Lung (tissue), 10 donors: Measurements from ENCODE around the gene IGSF3. TPM values are rescaled to one million over a fixed set of nuclear protein-coding genes. Genes with fewer than 3 reads are reported as not detected.
A peak's percentile ranks its signal among the peaks of the same experiment; 100 is the strongest.
"Not testable (repeated sequence)": the region's sequence is repeated elsewhere in the genome, so short reads cannot be mapped to it uniquely, and the experiment has no call there.

Experiments
- ATAC-seq: fragments of 200-7000 bp; cut with Tn5 transposase; one replicate; pipeline ENCODE4 v1.9.1; 2020; ENCODE audit warnings: moderate number of reproducible peaks; ENCODE audit not compliant: insufficient read depth, low FRiP score
- DNase-seq, 3 donors: peaks; one replicate each; pipeline ENCODE4 v3.0.0-alpha.2; 2013 to 2017
- H3K27ac ChIP-seq, 2 donors: one replicate each; pipeline ENCODE4 v1.5.1; 2013; ENCODE audit warnings: mild to moderate bottlenecking in 2 of 2, moderate library complexity in 2 of 2, control low read depth in 1 of 2, inconsistent platforms in 1 of 2, low read depth in 1 of 2, low read length in 1 of 2
- H3K27me3 ChIP-seq, 3 donors: one replicate each; pipeline ENCODE4 v1.5.1; 2013; ENCODE audit warnings: low read length in 2 of 3; ENCODE audit not compliant: control insufficient read depth in 3 of 3, insufficient read depth in 3 of 3
- H3K36me3 ChIP-seq, 4 donors: one replicate each; pipeline ENCODE4 v1.5.1; 2013; ENCODE audit warnings: low read length in 4 of 4, mild to moderate bottlenecking in 1 of 4, moderate library complexity in 1 of 4; ENCODE audit not compliant: control insufficient read depth in 4 of 4, insufficient read depth in 4 of 4
- H3K4me1 ChIP-seq, 5 donors: one replicate each; pipeline ENCODE4 v1.5.1; 2013; ENCODE audit warnings: low read length in 5 of 5, mild to moderate bottlenecking in 2 of 5, moderate library complexity in 1 of 5; ENCODE audit not compliant: control insufficient read depth in 5 of 5, insufficient read depth in 5 of 5
- H3K4me3 ChIP-seq: one replicate; pipeline ENCODE4 v1.5.1; 2013; ENCODE audit warnings: mild to moderate bottlenecking, control low read depth, moderate library complexity
- H3K9ac ChIP-seq, 2 donors: one replicate each; pipeline ENCODE4 v1.5.1; 2013; ENCODE audit warnings: low read length in 2 of 2, control low read depth in 1 of 2; ENCODE audit not compliant: insufficient read depth in 1 of 2
- H3K9me3 ChIP-seq, 4 donors: one replicate each; pipeline ENCODE4 v1.5.1; 2013; ENCODE audit warnings: low read length in 3 of 4, mild to moderate bottlenecking in 1 of 4, moderate library complexity in 1 of 4; ENCODE audit not compliant: control insufficient read depth in 4 of 4, insufficient read depth in 3 of 4
- WGBS, 2 donors: extraction: QIAGEN DNeasy Blood & Tissue Kit; methylation state at CpG; one replicate each; pipeline ENCODE4 v1.1.7; 2013; 5-methylcytosine and 5-hydroxymethylcytosine counted together
- polyA plus RNA-seq, 2 donors: library from polyadenylated mRNA; stranded (reverse); fragments of 200-250 nt; gene quantifications; one replicate each; pipeline ENCODE4 v1.2.1, GENCODE V29; 2013
- total RNA-seq, 2 donors: library from RNA; depleted of rRNA in 1 of 2; stranded (reverse); fragments of >200 nt in 1 of 2; gene quantifications; one replicate each; pipeline ENCODE4 v1.2.1, GENCODE V29; 2014 to 2021
- donor health status: Bipolar disorder and iron deficiency.
- donor health status: healthy.
- donor health status: DM: yes; HTN: yes; CAD: no.

The IGSF3 gene
- total and polyA plus RNA-seq, 4 donors = 6.3 to 48.5 (median 13.3) TPM

DNA sequence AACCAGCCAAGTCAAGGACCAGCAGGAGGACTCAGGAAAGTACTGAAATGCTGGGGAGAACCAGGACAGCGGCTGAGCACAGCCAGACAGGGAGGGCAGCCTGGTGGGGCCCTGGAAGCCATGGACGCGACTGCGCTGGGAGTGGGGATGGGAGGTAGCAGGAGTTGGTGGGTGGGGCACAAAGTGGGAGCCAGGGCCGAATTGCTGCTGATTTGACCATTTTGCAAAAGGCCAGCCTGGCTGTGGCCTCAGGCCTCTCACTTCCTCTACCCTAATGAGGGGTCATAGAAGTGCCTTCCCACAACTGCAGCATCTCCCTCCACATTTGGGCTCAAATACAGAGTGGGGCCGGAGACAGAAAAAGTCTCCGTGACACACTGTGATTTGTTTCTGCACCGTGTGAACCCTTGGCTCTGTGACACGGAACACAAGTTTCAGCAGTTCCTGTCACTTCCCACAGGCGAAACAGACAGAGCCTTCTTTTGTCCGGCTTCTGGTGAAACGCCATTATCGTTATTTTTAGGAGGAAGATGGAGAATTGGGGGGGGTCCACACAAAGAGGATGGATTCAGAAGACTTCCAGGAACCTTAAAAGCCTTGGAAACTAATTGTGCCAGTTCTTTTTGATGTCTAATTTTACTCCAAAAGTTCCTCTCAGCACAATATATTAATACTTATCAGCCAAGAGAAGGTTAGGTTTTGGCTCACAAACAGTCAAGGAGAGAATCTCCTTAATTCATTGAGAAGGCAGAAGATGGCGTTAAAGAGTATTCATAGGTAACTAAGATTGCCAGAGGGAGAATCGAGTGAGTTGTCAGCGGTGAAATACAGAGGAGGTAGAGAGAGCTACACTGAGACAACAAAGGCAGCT lies 21.5 kb downstream of the IGSF3 start:
- not testable (repeated sequence) for H3K36me3 ChIP-seq, H3K4me3 ChIP-seq, ATAC-seq, H3K27me3 ChIP-seq, H3K9me3 ChIP-seq, H3K9ac ChIP-seq, H3K4me1 ChIP-seq, H3K27ac ChIP-seq
- WGBS, 2 donors = 68 to 72% methylated on average over 16 of the region's 16 CpGs
- peak in 1 of 3 donors; percentile 38 for DNase-seq

DNA sequence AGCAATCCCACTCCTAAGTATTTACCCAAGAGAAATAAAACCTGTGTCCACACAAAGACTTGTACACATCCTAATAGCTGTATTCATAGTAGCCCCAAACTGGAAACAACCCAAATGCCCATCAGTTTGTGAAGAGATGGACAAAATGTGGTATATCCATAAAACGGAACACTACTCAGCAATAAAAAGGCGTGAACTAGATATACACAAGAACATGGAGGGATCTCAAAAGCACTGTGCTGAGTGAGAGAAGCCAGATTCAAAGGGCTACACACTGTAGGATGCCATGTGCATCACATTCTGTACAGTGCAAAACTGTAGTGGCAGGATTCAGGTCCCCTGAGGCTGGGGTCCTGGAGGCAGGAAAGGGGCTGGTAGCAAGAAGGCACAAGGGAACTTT lies 22.5 kb downstream of the IGSF3 start:
- not testable (repeated sequence) for H3K27ac ChIP-seq, DNase-seq, ATAC-seq, H3K9me3 ChIP-seq, H3K27me3 ChIP-seq, H3K4me3 ChIP-seq, H3K4me1 ChIP-seq, H3K9ac ChIP-seq, H3K36me3 ChIP-seq
- WGBS, 2 donors = 93 to 97% methylated on average over 2 of the region's 2 CpGs

DNA sequence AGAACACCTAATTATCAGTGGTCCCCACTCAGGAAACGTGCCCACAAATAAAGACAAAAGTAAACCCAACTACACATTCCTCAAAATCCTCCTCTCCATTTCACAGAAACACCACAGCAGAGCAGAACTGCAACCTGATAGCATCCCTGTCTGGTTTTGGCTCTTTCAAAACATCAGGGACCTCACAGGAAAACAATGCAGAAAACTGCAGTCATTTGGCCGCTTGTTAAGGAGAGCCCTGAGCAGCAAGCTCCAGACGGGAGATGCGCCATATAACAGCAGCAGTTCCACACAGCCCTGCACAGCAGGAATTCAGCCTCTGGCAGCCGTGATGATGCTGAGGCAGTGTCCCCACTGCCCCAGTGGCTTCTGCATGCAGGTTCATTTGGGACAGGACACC lies 23.4 kb downstream of the IGSF3 start:
- not testable (repeated sequence) for H3K4me3 ChIP-seq, ATAC-seq, H3K9ac ChIP-seq, H3K36me3 ChIP-seq, DNase-seq, H3K27me3 ChIP-seq, H3K4me1 ChIP-seq, H3K27ac ChIP-seq, H3K9me3 ChIP-seq
- WGBS, 2 donors = 82 to 87% methylated on average over 5 of the region's 5 CpGs

DNA sequence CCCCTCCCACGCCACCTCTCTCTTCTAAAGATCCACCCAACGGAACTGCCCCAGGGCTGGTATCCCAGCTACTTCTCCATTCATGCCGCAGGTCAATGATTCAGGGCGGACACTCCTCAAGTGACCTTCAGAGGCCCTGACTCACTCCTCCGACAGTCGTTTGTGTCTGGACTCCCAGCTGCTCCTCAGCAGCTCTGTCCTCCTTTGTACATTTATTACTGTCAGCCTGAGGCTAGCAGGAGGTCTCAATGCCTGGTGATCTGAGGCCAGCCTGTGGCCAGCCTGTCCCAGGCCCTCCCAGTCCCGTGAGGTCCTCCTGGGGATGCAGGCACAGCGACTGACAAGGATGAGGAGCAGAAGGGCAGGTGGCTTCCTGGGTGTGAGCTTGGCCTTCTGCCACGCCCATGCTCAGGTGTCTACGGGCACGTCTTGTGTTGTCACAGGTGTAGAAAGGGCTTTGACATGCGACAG lies 24.2 kb downstream of the IGSF3 start:
- not testable (repeated sequence) for H3K27ac ChIP-seq, H3K27me3 ChIP-seq, H3K9me3 ChIP-seq, DNase-seq, ATAC-seq, H3K4me1 ChIP-seq, H3K4me3 ChIP-seq, H3K36me3 ChIP-seq, H3K9ac ChIP-seq
- WGBS, 2 donors = 87 to 91% methylated on average over 12 of the region's 12 CpGs

DNA sequence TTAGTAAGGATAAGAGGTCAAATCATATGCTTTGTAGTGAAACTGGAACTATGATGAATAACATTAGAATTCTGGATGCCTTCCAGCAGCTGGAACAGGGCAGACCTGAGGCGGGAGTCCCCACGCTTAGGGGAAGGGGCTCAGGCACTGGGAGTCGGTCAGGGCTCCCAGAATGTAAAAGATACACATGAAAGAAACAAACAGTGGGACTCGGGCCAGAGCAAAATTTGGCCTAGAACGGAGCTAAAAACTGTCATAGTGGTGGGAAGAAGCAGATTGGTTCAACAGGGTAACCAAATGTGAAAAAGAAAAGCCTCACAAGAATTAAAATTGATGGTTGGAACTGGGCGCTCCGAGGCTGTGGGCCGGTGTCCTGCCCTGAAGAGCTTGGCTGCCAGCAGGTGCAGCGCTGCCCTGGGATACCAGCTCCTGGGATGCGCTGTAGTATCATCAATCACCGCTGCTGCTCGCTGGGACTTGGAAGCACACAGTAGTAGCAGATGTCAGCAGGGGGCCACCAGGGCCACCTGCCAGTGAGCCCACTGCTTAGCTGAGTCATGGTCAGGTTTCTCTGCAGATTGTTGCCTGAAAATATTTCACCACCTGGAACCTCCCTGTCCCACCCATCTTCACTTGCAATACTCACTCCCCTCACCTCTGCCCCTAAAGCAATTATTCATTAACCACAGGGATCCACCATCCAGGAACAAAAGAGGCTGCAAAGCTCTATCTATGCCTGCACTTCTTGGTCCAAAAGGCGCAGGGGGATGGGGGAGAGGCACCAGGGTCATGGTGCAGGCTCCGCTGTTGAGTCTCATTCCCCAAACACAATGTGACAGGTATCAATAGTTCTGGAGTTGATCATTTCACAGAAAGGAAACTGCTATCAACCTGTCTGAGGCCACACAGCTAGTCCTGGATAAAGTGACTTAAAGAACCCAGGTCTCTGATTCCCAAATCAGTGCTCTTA lies 24.9 kb downstream of the IGSF3 start:
- not testable (repeated sequence) for H3K27me3 ChIP-seq, H3K9ac ChIP-seq, H3K4me1 ChIP-seq, H3K9me3 ChIP-seq, H3K27ac ChIP-seq, H3K4me3 ChIP-seq, H3K36me3 ChIP-seq, ATAC-seq
- peak; percentile 54 to 77 (median 68) for DNase-seq
- WGBS, 2 donors = 78 to 85% methylated on average over 14 of the region's 14 CpGs

DNA sequence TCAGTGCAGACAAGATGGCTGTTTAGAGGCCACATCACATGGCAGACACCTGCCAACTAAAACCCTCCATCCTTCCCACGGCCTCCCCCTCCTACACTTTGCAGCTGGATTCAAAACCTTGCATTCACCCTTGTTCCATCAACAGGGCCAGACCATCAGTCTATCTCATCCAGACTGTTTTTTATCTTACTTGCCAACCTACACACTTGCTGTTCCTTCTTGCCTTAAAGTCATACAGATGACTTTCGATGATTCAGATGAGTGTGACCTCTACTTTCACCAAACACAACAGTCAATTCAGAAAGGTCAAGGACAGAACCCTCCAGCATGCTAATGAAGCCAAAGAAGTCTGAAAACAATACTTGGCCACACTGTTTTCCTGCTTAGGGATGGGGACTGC lies 29.9 kb downstream of the IGSF3 start:
- not testable (repeated sequence) for ATAC-seq, H3K9me3 ChIP-seq, H3K4me3 ChIP-seq, DNase-seq, H3K4me1 ChIP-seq, H3K36me3 ChIP-seq, H3K9ac ChIP-seq, H3K27ac ChIP-seq, H3K27me3 ChIP-seq
- WGBS, 2 donors = 83 to 86% methylated on average over 2 of the region's 2 CpGs

DNA sequence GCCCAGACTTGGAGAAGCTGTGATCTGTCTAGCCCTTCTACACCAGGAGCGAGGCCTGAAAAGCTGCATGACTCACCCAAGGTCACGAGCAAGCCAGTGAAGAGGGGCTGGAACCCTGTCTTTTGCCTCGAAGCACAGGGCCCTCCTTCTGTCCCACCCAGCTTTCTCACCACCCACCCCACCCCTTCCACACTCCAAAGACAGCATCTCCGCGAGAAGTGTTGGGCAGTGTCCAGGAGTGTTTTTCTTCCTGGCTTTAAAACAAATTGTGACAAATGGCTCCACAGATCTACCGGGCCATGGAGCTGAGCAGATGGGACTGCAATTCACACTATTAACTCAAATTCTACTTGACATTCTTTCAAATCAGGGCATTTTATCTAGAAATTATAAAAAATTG lies 30.9 kb downstream of the IGSF3 start:
- DNase-seq, H3K36me3 ChIP-seq, ATAC-seq, H3K4me3 ChIP-seq, H3K9ac ChIP-seq, H3K9me3 ChIP-seq, H3K27ac ChIP-seq, H3K27me3 ChIP-seq: not testable (repeated sequence)
- WGBS, 2 donors = 56 to 68% methylated on average over 4 to 5 of the region's 6 CpGs
- H3K4me1 ChIP-seq = peaks cover 0 to 11% (median 0%) of the 10 kb centered on the region in 5 donors

DNA sequence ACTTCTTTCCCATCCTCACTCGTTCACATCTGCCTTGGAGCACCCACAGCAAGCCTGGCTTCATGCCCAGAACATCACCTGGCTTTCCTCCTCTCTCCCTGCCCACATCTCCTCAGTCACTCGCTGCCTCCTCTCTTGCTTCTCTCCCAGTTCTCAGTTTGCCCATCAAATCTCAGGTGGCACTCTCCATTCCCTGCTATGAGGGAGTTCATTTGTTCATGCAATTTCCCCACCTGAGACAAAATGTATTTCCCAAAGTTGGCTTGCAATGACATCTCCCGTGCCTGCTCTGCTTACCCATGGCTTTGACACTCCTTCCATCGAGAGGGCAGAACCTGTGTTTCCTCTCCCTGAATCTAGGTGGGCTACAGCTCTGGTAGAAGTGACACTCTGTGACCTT lies 33.1 kb downstream of the IGSF3 start:
- H3K9ac ChIP-seq, ATAC-seq: not testable (repeated sequence)
- WGBS, 2 donors = 85 to 90% methylated on average over 3 to 4 of the region's 4 CpGs

More for the DNA sequence above, 33.1 kb downstream of the IGSF3 start:
- not testable (repeated sequence) for H3K27me3 ChIP-seq, H3K9me3 ChIP-seq, H3K27ac ChIP-seq, H3K4me3 ChIP-seq, DNase-seq, H3K36me3 ChIP-seq
- H3K4me1 ChIP-seq = peaks cover 0 to 16% (median 0%) of the 10 kb centered on the region in 5 donors
